Neural progenitor cell (in vitro differentiated cells): ENCODE results near the gene WDR45B. TPM values are rescaled to one million over a fixed set of nuclear protein-coding genes. Genes with fewer than 3 reads are reported as not detected.

Experiments used
- DNase-seq: peaks from one replicate; pipeline ENCODE4 v3.0.0-alpha.2; 2016; ENCODE audit warnings: low spot score
- H2AFZ ChIP-seq: fragments of 200-600 bp; sonication (generic); replicated peaks from 2 replicates; pipeline ENCODE4 v1.6.1; 2016; ENCODE audit warnings: antibody characterized with exemption
- H3F3A ChIP-seq: fragments of 200-600 bp; sonication (generic); 2 replicates; pipeline ENCODE4 v1.6.1; 2016; ENCODE audit warnings: antibody characterized with exemption, low read depth
- H3K27ac ChIP-seq: fragments of 200-600 bp; sonication (generic); 2 replicates; pipeline ENCODE4 v1.5.1; 2016; ENCODE audit warnings: mild to moderate bottlenecking
- H3K27me3 ChIP-seq: fragments of 200-600 bp; sonication (generic); 2 replicates; pipeline ENCODE4 v1.6.1; 2016; ENCODE audit warnings: mild to moderate bottlenecking, moderate library complexity
- H3K36me3 ChIP-seq: fragments of 200-600 bp; sonication (generic); 2 replicates; pipeline ENCODE4 v1.5.1; 2016
- H3K4me1 ChIP-seq: fragments of 200-600 bp; sonication (generic); 2 replicates; pipeline ENCODE4 v1.6.1; 2016; ENCODE audit warnings: mixed run types
- H3K4me2 ChIP-seq: fragments of 200-600 bp; sonication (generic); 2 replicates; pipeline ENCODE4 v1.6.1; 2016
- H3K4me3 ChIP-seq: fragments of 200-600 bp; sonication (generic); 2 replicates; pipeline ENCODE4 v1.5.1; 2016
- H3K79me2 ChIP-seq: fragments of 200-600 bp; sonication (generic); 2 replicates; pipeline ENCODE4 v1.6.1; 2016; ENCODE audit warnings: low read depth
- H3K9ac ChIP-seq: fragments of 200-600 bp; sonication (generic); 2 replicates; pipeline ENCODE4 v1.6.1; 2016
- H3K9me3 ChIP-seq: fragments of 200-600 bp; sonication (generic); 2 replicates; pipeline ENCODE4 v1.5.1; 2016; ENCODE audit warnings: low read depth
- H4K20me1 ChIP-seq: fragments of 200-600 bp; sonication (generic); 2 replicates; pipeline ENCODE4 v1.6.1; 2016; ENCODE audit warnings: low read depth
- H3K27ac Mint-ChIP-seq: 3 replicates; pipeline ENCODE4 v1.8.0; 2021; ENCODE audit warnings: mixed read lengths
- H3K27me3 Mint-ChIP-seq: 2 replicates; pipeline ENCODE4 v1.8.0; 2022; ENCODE audit warnings: low read depth, mild to moderate bottlenecking, inconsistent platforms, moderate library complexity, mixed read lengths; ENCODE audit not compliant: insufficient read depth
- H3K36me3 Mint-ChIP-seq: 3 replicates; pipeline ENCODE4 v1.8.0; 2021; ENCODE audit warnings: mixed read lengths
- H3K4me1 Mint-ChIP-seq: 3 replicates; pipeline ENCODE4 v1.8.0; 2021; ENCODE audit warnings: mixed read lengths
- H3K4me3 Mint-ChIP-seq: 3 replicates; pipeline ENCODE4 v1.8.0; 2021; ENCODE audit warnings: mild to moderate bottlenecking, moderate library complexity, mixed read lengths
- H3K9me3 Mint-ChIP-seq: 3 replicates; pipeline ENCODE4 v1.8.0; 2020; ENCODE audit warnings: mixed read lengths
- EZH2 ChIP-seq: fragments of 200-600 bp; sonication (generic); IDR thresholded peaks from 2 replicates; pipeline ENCODE4 v1.6.1; 2017; ENCODE audit warnings: antibody characterized with exemption, mild to moderate bottlenecking, moderate library complexity
- EZH2phosphoT487 ChIP-seq: fragments of 200-600 bp; sonication (generic); IDR thresholded peaks from 2 replicates; pipeline ENCODE4 v1.6.1; 2017; ENCODE audit warnings: antibody characterized with exemption
- total RNA-seq: library from RNA; depleted of rRNA; stranded (reverse); fragments of >200 nt; gene quantifications from 2 replicates; pipeline ENCODE4 v1.2.3, GENCODE V29; 2015; ENCODE audit warnings: low replicate concordance
- TF ChIP-seq, protein P1 (sequence below): fragments of 200-600 bp; sonication (generic); IDR thresholded peaks from 2 replicates; pipeline ENCODE4 v1.5.1; 2017; ENCODE audit warnings: antibody characterized with exemption, mild to moderate bottlenecking

The WDR45B gene
- total RNA-seq, 1 donor from 2014 or later, result 110 TPM

GRCh38 chr17:82602986-82603710, 45.1 kb downstream of the WDR45B start:
- Histone ChIP-seq H3K4me3 (no peak overlapping the region), H4K20me1 (peaks cover 16% of the 10 kb centered on the region), H2AFZ (no peak overlapping the region), H3K27ac (no peak overlapping the region), H3K27me3 (no peaks in the 10 kb centered on the region), H3K4me2 (no peak overlapping the region), H3K4me1 (no peaks in the 10 kb centered on the region), H3K9me3 (no peaks in the 10 kb centered on the region), H3F3A (peaks cover 18% of the 10 kb centered on the region), H3K79me2 (no peaks in the 10 kb centered on the region), H3K36me3 (peaks cover 5% of the 10 kb centered on the region), H3K9ac (no peak overlapping the region)
- TF ChIP-seq EZH2phosphoT487 (no peak), EZH2 (no peak)
- TF ChIP-seq, protein P1, sequence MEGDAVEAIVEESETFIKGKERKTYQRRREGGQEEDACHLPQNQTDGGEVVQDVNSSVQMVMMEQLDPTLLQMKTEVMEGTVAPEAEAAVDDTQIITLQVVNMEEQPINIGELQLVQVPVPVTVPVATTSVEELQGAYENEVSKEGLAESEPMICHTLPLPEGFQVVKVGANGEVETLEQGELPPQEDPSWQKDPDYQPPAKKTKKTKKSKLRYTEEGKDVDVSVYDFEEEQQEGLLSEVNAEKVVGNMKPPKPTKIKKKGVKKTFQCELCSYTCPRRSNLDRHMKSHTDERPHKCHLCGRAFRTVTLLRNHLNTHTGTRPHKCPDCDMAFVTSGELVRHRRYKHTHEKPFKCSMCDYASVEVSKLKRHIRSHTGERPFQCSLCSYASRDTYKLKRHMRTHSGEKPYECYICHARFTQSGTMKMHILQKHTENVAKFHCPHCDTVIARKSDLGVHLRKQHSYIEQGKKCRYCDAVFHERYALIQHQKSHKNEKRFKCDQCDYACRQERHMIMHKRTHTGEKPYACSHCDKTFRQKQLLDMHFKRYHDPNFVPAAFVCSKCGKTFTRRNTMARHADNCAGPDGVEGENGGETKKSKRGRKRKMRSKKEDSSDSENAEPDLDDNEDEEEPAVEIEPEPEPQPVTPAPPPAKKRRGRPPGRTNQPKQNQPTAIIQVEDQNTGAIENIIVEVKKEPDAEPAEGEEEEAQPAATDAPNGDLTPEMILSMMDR, result no peak
- Mint-ChIP-seq H3K27ac (peak overlapping the region; percentile 82), H3K4me3 (no peak overlapping the region), H3K27me3 (peaks cover 6% of the 10 kb centered on the region), H3K4me1 (peaks cover 15% of the 10 kb centered on the region), H3K9me3 (peaks cover 3% of the 10 kb centered on the region), H3K36me3 (peaks cover 55% of the 10 kb centered on the region)
- DNase-seq, result no peak

DNA sequence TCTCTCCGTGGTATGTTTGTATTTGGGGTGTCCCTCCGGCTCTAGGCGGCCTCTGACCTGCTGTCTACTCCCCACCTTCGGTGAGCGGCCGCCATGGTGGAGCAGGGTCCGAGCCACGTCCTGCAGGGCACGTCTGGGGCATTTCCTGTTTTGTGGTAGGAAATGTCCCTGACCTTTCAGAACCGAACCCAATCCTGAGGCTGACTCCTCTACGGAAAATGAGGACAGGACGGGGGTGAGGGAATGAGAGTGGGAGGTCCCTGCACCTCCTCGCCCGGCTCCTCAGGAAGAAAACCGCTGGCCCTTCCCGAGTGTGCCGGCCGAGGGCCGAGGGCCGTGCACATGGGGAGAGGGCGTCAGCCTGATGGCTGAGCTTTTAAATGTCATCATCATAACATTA, 45.8 kb downstream of the WDR45B start:
- peaks cover 18% of the 10 kb centered on the region for H3F3A ChIP-seq
- no peak overlapping the region for H3K9ac ChIP-seq
- H3K27ac ChIP-seq, result no peak overlapping the region
- no peaks in the 10 kb centered on the region for H3K79me2 ChIP-seq
- H4K20me1 ChIP-seq, result peaks cover 17% of the 10 kb centered on the region
- no peaks in the 10 kb centered on the region for H3K9me3 ChIP-seq
- H3K27me3 ChIP-seq, result no peaks in the 10 kb centered on the region
- H3K4me1 ChIP-seq, result no peaks in the 10 kb centered on the region
- no peak for TF ChIP-seq EZH2
- TF ChIP-seq EZH2phosphoT487, result no peak
- TF ChIP-seq, protein P1, result no peak
- peaks cover 57% of the 10 kb centered on the region for H3K36me3 Mint-ChIP-seq
- no peak overlapping the region for H3K4me3 ChIP-seq
- H3K9me3 Mint-ChIP-seq, result peaks cover 3% of the 10 kb centered on the region
- no peak overlapping the region for H2AFZ ChIP-seq
- DNase-seq, result no peak
- no peak overlapping the region for H3K4me2 ChIP-seq
- H3K27me3 Mint-ChIP-seq, result peaks cover 6% of the 10 kb centered on the region
- H3K27ac Mint-ChIP-seq, result no peak overlapping the region
- H3K4me1 Mint-ChIP-seq, result peaks cover 18% of the 10 kb centered on the region
- peak overlapping the region; percentile 41 for H3K4me3 Mint-ChIP-seq
- H3K36me3 ChIP-seq, result peaks cover under 1% of the 10 kb centered on the region

DNA sequence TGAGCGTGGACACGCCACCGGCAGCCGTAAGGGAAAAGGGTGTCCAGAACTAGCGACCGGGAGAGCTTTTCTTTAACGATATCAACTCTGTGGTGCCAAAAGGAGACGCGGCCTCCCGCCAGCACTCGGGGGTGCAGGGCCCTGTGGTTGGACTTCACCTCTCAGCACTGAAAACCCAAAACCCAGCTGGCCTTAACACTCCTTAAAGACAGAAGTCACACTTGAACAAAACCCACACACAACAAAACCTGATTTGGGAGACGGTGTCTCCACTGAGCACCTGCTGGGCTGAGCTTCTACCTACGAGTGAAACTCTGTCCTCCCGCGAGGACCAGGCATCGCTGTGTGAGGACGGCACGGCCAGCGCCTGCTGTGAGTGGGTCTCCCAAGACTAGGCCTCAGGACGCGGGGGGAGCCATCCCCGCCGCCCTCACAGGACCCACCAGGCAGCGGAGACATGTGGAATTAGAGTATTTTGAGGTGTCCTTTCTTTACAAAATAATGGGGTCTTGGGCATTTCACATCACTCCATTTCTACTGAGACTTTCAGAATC, 46.7 kb downstream of the WDR45B start:
- no peaks in the 10 kb centered on the region for H3K79me2 ChIP-seq
- H3K4me3 ChIP-seq, result no peak overlapping the region
- peaks cover 2% of the 10 kb centered on the region for H3K9me3 Mint-ChIP-seq
- H2AFZ ChIP-seq, result no peak overlapping the region
- H3K4me2 ChIP-seq, result no peak overlapping the region
- no peak overlapping the region for H3K27ac Mint-ChIP-seq
- peaks cover 18% of the 10 kb centered on the region for H3K4me1 Mint-ChIP-seq
- TF ChIP-seq, protein P1, result no peak
- no peak for TF ChIP-seq EZH2phosphoT487
- H3K4me3 Mint-ChIP-seq, result no peak overlapping the region
- no peak for DNase-seq
- H3K27ac ChIP-seq, result no peak overlapping the region
- H4K20me1 ChIP-seq, result peaks cover 17% of the 10 kb centered on the region
- H3K9ac ChIP-seq, result no peak overlapping the region
- H3K27me3 Mint-ChIP-seq, result peaks cover 6% of the 10 kb centered on the region
- peaks cover 18% of the 10 kb centered on the region for H3F3A ChIP-seq
- H3K27me3 ChIP-seq, result no peaks in the 10 kb centered on the region
- H3K9me3 ChIP-seq, result no peaks in the 10 kb centered on the region
- no peaks in the 10 kb centered on the region for H3K4me1 ChIP-seq
- H3K36me3 Mint-ChIP-seq, result peaks cover 60% of the 10 kb centered on the region
- no peaks in the 10 kb centered on the region for H3K36me3 ChIP-seq
